Mammary epithelial cell (primary cell): ENCODE results near the gene OR11A1.

Experiments
- EZH2 ChIP-seq: IDR thresholded peaks from 2 replicates; pipeline ENCODE4 v1.6.1; 2012; ENCODE audit warnings: low read length, inconsistent platforms, borderline replicate concordance
- TF ChIP-seq, protein P1 (sequence below), 2 donors: IDR thresholded peaks in 1 of 2; conservative IDR thresholded peaks in 1 of 2; 2 replicates each; pipeline ENCODE4 v1.5.1; 2011 to 2012; ENCODE audit warnings: inconsistent platforms in 2 of 2, low read length in 2 of 2, mild to moderate bottlenecking in 2 of 2, control low read depth in 1 of 2, low read depth in 1 of 2; ENCODE audit not compliant: insufficient read depth in 1 of 2; ENCODE audit errors: extremely low read depth in 1 of 2

DNA sequence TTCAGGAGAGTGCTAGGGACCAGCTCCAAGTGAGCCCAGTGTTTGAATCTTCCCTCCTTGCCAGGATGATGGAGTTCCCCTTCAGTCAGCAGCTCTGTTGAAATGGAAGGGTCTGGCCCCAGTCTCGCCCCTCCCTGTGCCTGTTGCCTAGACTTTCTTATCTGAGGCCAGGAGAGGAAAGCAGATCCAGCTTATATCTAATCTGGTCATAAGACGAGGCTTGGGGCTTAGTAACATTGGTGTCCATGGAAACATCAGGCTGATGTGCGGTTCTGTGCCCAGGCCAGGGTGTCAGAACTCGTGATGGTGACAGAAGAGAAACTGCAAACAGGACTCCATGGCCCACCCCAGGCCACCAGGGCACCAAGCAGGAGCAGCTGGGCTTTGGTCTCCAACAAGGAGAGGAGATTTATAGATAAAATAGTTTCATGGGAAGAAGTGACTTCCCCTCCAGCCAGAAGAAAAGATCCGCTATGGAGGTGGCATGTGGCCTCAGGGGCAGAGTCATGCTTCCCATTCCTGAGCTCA is 21.1 kb upstream of the OR11A1 start:
- TF ChIP-seq, protein P1, sequence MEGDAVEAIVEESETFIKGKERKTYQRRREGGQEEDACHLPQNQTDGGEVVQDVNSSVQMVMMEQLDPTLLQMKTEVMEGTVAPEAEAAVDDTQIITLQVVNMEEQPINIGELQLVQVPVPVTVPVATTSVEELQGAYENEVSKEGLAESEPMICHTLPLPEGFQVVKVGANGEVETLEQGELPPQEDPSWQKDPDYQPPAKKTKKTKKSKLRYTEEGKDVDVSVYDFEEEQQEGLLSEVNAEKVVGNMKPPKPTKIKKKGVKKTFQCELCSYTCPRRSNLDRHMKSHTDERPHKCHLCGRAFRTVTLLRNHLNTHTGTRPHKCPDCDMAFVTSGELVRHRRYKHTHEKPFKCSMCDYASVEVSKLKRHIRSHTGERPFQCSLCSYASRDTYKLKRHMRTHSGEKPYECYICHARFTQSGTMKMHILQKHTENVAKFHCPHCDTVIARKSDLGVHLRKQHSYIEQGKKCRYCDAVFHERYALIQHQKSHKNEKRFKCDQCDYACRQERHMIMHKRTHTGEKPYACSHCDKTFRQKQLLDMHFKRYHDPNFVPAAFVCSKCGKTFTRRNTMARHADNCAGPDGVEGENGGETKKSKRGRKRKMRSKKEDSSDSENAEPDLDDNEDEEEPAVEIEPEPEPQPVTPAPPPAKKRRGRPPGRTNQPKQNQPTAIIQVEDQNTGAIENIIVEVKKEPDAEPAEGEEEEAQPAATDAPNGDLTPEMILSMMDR (conservative IDR thresholded peaks at IDR 0.05 in 1 of 2, IDR thresholded peaks at IDR 0.05 in 1 of 2; ENCODE audit: extremely low read depth in 1 of 2, insufficient read depth in 1 of 2, low read depth in 1 of 2, low read length in 2 of 2): no peak
- no peak for TF ChIP-seq EZH2
